DOHH2 (cell line): ENCODE data around the gene GTF2F2.

Experiments
- H3F3A ChIP-seq: fragments of 200-600 bp; sonication (generic), shearing (Covaris generic); 2 replicates; pipeline ENCODE4 v1.6.0; 2016; ENCODE audit warnings: antibody characterized with exemption, mild to moderate bottlenecking; ENCODE audit not compliant: control insufficient read depth, insufficient read depth
- H3K27ac ChIP-seq: fragments of 200-600 bp; sonication (generic); 2 replicates; pipeline ENCODE4 v1.5.1; 2014; ENCODE audit warnings: low read depth, mild to moderate bottlenecking, low read length, moderate library complexity
- H3K27me3 ChIP-seq: fragments of 200-600 bp; sonication (generic); 2 replicates; pipeline ENCODE4 v1.6.1; 2014; ENCODE audit warnings: mild to moderate bottlenecking, low read length, mixed read lengths; ENCODE audit not compliant: control insufficient read depth
- H3K36me3 ChIP-seq: fragments of 200-600 bp; sonication (generic); 2 replicates; pipeline ENCODE4 v1.6.1; 2014; ENCODE audit warnings: mild to moderate bottlenecking, low read length, moderate library complexity, mixed read lengths; ENCODE audit not compliant: control insufficient read depth
- H3K4me1 ChIP-seq: fragments of 200-600 bp; sonication (generic); 2 replicates; pipeline ENCODE4 v1.6.1; 2014; ENCODE audit warnings: mild to moderate bottlenecking, low read length, mixed read lengths; ENCODE audit not compliant: control insufficient read depth
- H3K4me2 ChIP-seq: fragments of 200-600 bp; sonication (generic); 2 replicates; pipeline ENCODE4 v1.6.0; 2014; ENCODE audit warnings: mild to moderate bottlenecking, low read length, moderate library complexity
- H3K4me3 ChIP-seq: fragments of 200-600 bp; sonication (generic); 2 replicates; pipeline ENCODE4 v1.5.1; 2014; ENCODE audit warnings: mild to moderate bottlenecking, low read length, mixed read lengths
- H3K79me2 ChIP-seq: fragments of 200-600 bp; sonication (generic); 2 replicates; pipeline ENCODE4 v1.6.1; 2014; ENCODE audit warnings: mild to moderate bottlenecking, low read length, mixed read lengths; ENCODE audit not compliant: control insufficient read depth
- H3K9me2 ChIP-seq: fragments of 200-600 bp; sonication (generic); replicated peaks from 2 replicates; pipeline ENCODE4 v1.6.1; 2014; ENCODE audit warnings: mild to moderate bottlenecking, low read length, mixed read lengths; ENCODE audit not compliant: control insufficient read depth
- H3K9me3 ChIP-seq: fragments of 200-600 bp; sonication (generic); 2 replicates; pipeline ENCODE4 v1.6.1; 2014; ENCODE audit warnings: antibody characterized with exemption, low read length, mixed read lengths; ENCODE audit not compliant: control insufficient read depth, insufficient read depth
- H4K20me1 ChIP-seq: fragments of 200-600 bp; sonication (generic); 2 replicates; pipeline ENCODE4 v1.6.0; 2014; ENCODE audit warnings: low read depth, mild to moderate bottlenecking, antibody characterized with exemption, low read length, moderate library complexity; ENCODE audit not compliant: control insufficient read depth, insufficient read depth
- EZH2phosphoT487 ChIP-seq: fragments of 200-600 bp; sonication (generic); IDR thresholded peaks from 2 replicates; pipeline ENCODE4 v1.6.1; 2017; ENCODE audit warnings: borderline replicate concordance, mild to moderate bottlenecking, antibody characterized with exemption, low read length, moderate library complexity, mixed read lengths
- TF ChIP-seq, protein P1 (sequence below): fragments of 200-600 bp; sonication (generic); IDR thresholded peaks from one replicate; pipeline ENCODE4 v1.5.1; 2014; ENCODE audit warnings: antibody characterized with exemption, mild to moderate bottlenecking, low read depth, low read length; ENCODE audit not compliant: poor library complexity, severe bottlenecking

GTF2F2 gene

DNA sequence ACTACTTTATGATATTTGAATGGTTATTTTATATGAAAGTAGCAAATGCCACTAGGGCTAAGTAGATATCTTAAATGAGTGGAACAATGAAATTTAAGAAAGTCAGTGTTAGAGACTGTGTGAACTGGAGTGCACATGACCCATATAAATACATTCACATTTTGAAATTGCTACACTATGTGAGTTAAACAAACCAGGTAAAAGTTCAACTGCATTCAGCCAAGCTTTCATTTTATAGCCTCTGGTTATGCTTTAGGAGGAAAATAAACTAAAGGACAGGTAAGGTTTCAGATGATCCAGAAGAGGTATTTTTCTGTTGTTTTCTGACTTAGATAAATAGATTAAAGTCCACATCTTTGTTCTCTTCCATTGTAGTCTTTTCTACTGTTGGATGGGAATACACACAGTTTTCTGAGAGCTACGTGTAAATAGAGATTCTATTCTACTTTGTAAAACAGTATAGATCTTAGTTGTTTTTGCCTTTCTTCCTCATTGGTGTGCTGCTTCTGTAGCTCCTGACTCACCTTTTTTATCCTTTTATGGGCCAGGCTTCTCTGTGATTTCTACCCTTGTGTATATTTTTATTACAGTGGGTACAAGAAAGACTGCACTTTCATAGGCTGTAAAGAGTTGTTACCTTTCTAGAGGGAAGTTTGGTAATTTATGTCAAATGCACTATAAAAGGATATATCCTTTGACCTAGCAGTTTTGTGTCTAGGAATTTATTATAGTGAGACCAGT lies 135.1 kb downstream of the GTF2F2 start:
- no peaks in the 10 kb centered on the region for H3K4me1 ChIP-seq
- H4K20me1 ChIP-seq: no peaks in the 10 kb centered on the region
- no peaks in the 10 kb centered on the region for H3F3A ChIP-seq
- H3K4me3 ChIP-seq: no peak overlapping the region
- H3K9me2 ChIP-seq: no peaks in the 10 kb centered on the region
- H3K9me3 ChIP-seq: no peaks in the 10 kb centered on the region
- no peak overlapping the region for H3K4me2 ChIP-seq
- no peaks in the 10 kb centered on the region for H3K79me2 ChIP-seq
- TF ChIP-seq, protein P1, sequence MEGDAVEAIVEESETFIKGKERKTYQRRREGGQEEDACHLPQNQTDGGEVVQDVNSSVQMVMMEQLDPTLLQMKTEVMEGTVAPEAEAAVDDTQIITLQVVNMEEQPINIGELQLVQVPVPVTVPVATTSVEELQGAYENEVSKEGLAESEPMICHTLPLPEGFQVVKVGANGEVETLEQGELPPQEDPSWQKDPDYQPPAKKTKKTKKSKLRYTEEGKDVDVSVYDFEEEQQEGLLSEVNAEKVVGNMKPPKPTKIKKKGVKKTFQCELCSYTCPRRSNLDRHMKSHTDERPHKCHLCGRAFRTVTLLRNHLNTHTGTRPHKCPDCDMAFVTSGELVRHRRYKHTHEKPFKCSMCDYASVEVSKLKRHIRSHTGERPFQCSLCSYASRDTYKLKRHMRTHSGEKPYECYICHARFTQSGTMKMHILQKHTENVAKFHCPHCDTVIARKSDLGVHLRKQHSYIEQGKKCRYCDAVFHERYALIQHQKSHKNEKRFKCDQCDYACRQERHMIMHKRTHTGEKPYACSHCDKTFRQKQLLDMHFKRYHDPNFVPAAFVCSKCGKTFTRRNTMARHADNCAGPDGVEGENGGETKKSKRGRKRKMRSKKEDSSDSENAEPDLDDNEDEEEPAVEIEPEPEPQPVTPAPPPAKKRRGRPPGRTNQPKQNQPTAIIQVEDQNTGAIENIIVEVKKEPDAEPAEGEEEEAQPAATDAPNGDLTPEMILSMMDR: no peak
- no peak for TF ChIP-seq EZH2phosphoT487
- H3K36me3 ChIP-seq: peaks cover 4% of the 10 kb centered on the region
- no peak overlapping the region for H3K27ac ChIP-seq
- no peaks in the 10 kb centered on the region for H3K27me3 ChIP-seq

- H3K27ac ChIP-seq: no peak overlapping the region
- no peaks in the 10 kb centered on the region for H3K4me1 ChIP-seq
- no peak overlapping the region for H3K4me2 ChIP-seq
Measured at GRCh38 chr13:45256254-45256653, 135.9 kb downstream of the GTF2F2 start.

GRCh38 chr13:45257638-45258333 lies 137.5 kb downstream of the GTF2F2 start:
- Histone ChIP-seq H3K27ac (no peak overlapping the region), H3K36me3 (peaks cover 4% of the 10 kb centered on the region)
- no peak for TF ChIP-seq EZH2phosphoT487
- TF ChIP-seq, protein P1: no peak

More at GRCh38 chr13:45256254-45256653, 135.9 kb downstream of the GTF2F2 start:
- no peaks in the 10 kb centered on the region for H3F3A ChIP-seq
- no peaks in the 10 kb centered on the region for H4K20me1 ChIP-seq
- H3K9me3 ChIP-seq: no peaks in the 10 kb centered on the region
- H3K36me3 ChIP-seq: peaks cover 4% of the 10 kb centered on the region
- H3K79me2 ChIP-seq: no peaks in the 10 kb centered on the region
- no peak overlapping the region for H3K4me3 ChIP-seq
- TF ChIP-seq, protein P1: no peak
- no peak for TF ChIP-seq EZH2phosphoT487
- no peaks in the 10 kb centered on the region for H3K27me3 ChIP-seq
- no peaks in the 10 kb centered on the region for H3K9me2 ChIP-seq

More at GRCh38 chr13:45257638-45258333, 137.5 kb downstream of the GTF2F2 start:
- H3K79me2 ChIP-seq: no peaks in the 10 kb centered on the region
- H3K4me3 ChIP-seq: no peak overlapping the region
- H3K4me1 ChIP-seq: no peaks in the 10 kb centered on the region
- no peaks in the 10 kb centered on the region for H3K9me2 ChIP-seq
- no peaks in the 10 kb centered on the region for H3K27me3 ChIP-seq
- no peaks in the 10 kb centered on the region for H4K20me1 ChIP-seq
- no peaks in the 10 kb centered on the region for H3K9me3 ChIP-seq
- no peaks in the 10 kb centered on the region for H3F3A ChIP-seq
- H3K4me2 ChIP-seq: no peak overlapping the region
